ENCODE measurements around the gene FOXP1.

The FOXP1 gene

GRCh38 chr3:71376911-71377310 is 206.6 kb downstream of the FOXP1 start:
- H3K4me3 ChIP-seq (ENCODE audit: low read depth, low read length): no peak overlapping the region
- no peak for TF ChIP-seq CTCF (IDR thresholded peaks at IDR 0.05; ENCODE audit: low read depth, low read length)

- H3K4me3 ChIP-seq (ENCODE audit: low read depth, low read length): no peak overlapping the region
- no peak for TF ChIP-seq CTCF (IDR thresholded peaks at IDR 0.05; ENCODE audit: low read depth, low read length)
Measured at GRCh38 chr3:71376503-71376902, 207.0 kb downstream of the FOXP1 start.

- no peak for TF ChIP-seq CTCF (IDR thresholded peaks at IDR 0.05; ENCODE audit: low read depth, low read length)
- H3K4me3 ChIP-seq (ENCODE audit: low read depth, low read length): no peak overlapping the region
Measured at GRCh38 chr3:71374582-71374981, 208.9 kb downstream of the FOXP1 start.

GRCh38 chr3:71372911-71373637 is 210.5 kb downstream of the FOXP1 start:
- H3K4me3 ChIP-seq (ENCODE audit: low read depth, low read length): no peak overlapping the region
- TF ChIP-seq CTCF (IDR thresholded peaks at IDR 0.05; ENCODE audit: low read depth, low read length): no peak

GRCh38 chr3:71372241-71372768 is 211.2 kb downstream of the FOXP1 start:
- H3K4me3 ChIP-seq (ENCODE audit: low read depth, low read length): no peak overlapping the region
- TF ChIP-seq CTCF (IDR thresholded peaks at IDR 0.05; ENCODE audit: low read depth, low read length): no peak

- no peak for TF ChIP-seq CTCF (IDR thresholded peaks at IDR 0.05; ENCODE audit: low read depth, low read length)
- no peak overlapping the region for H3K4me3 ChIP-seq (ENCODE audit: low read depth, low read length)
Measured at GRCh38 chr3:71371282-71371681, 212.2 kb downstream of the FOXP1 start.

- no peak for TF ChIP-seq CTCF (IDR thresholded peaks at IDR 0.05; ENCODE audit: low read depth, low read length)
Measured at GRCh38 chr3:71370467-71370866, 213.1 kb downstream of the FOXP1 start.

More at GRCh38 chr3:71370467-71370866, 213.1 kb downstream of the FOXP1 start:
- H3K4me3 ChIP-seq (ENCODE audit: low read depth, low read length): no peak overlapping the region

All from WI38 (cell line).